GM18858 (cell line): ENCODE measurements around the gene VPS16.
A peak's percentile ranks its signal among the peaks of the same experiment; 100 is the strongest.
"Not testable (repeated sequence)": the region's sequence is repeated elsewhere in the genome, so short reads cannot be mapped to it uniquely, and the experiment has no call there.

Experiments
- ATAC-seq: cut with Tn5 transposase; IDR thresholded peaks from one replicate; pipeline ENCODE4 v1.9.1; 2021; ENCODE audit not compliant: unreplicated experiment

Gene VPS16

DNA sequence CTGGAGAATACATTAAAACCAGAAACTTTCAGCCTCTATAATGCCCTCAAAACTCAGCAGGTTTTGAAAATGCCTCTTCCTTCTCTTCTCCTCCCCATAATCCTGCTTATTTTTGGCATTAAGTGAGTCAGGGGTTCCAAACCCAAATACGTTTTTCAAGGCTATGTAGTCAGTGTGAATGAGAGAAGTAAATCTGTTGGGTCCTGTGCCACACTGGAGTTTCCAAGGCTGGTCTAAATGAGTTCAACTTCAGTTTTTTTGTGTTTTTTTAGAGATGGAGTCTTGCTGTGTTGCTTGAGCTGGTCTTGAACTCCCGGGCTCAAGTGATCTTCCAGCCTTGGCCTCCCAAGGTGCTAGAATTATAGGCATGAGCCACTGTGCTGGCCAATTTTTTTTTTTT, 53.7 kb downstream of the VPS16 start:
- ATAC-seq, result no peak

GRCh38 chr20:2895154-2895553, 54.6 kb downstream of the VPS16 start:
- ATAC-seq, result not testable (repeated sequence)

DNA sequence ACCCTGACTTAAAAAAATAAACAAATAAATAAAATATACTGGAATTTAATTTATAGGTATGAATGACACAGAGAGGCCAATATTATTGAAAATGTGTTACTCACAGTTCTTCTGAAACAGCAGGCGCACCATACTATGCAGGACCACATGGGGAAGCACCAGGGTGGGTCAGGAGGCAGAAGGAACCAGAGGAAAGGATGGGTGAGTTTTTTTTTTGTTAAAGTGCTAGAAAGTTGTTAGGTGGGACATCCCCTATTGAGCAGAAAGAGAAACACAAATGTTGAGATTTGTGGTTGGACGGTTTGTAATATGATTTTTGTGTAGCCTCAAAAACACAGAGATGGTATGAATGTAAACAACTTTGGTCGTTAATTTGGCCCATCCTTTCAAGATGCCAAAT, 58.7 kb downstream of the VPS16 start:
- peak; percentile 55 for ATAC-seq

- ATAC-seq, result no peak
Observed at GRCh38 chr20:2900845-2901592, 60.5 kb downstream of the VPS16 start.

DNA sequence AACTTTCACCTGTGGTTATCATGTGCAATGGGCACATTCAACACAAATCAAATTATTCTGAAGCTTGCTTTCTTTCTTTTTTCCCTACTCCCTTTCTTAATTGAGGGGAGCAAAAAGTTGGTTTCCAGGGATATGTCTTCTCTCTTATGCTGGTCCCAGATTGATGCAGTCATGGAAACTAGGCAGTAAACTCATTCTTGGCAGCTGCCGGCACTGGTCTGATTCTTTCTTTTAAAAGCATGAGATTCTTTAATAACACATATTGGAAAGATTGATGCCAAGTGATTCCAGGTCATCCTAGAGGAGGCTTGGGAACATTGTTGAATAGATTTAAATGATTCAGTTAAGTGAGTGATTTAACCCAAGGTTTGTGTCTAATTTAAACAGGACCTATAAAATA, 61.7 kb downstream of the VPS16 start:
- ATAC-seq, result no peak

DNA sequence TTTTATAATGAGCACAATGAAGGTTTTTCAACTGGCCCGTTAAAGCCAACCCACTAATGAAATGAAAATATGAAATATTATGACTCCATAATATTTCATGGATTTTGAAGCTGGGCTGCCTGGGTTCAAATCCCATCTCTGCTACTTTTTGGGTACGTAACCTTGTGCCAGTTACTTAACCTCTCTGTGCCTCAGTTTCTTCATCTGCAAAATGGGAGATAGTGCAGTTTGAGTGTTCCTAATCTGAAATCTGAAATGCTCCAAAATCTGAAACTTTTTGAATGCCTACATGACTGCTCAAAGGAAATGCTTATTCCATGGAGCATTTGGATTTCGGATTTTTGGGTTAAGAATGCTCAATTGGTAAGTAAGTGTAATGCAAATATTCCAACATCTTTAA, 62.3 kb downstream of the VPS16 start:
- no peak for ATAC-seq

DNA sequence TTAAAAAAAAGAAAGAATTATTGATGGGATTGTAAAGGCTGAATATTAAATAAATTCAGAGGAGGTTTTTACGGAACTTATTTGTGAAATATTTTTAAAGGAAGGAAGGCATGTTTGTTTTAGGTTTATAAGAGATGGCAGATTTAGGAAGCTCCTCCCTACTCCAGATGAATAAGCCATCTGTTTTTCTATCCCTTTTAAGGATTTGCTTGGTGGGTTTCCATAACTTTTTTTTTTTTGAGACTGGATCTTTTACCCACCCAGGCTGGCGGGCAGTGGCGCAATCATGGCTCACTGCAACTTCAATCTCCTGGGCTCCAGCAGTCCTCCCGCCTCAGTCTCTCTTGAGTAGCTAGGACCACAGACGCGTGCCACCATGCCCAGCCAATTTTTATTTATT, 63.1 kb downstream of the VPS16 start:
- ATAC-seq, result no peak

DNA sequence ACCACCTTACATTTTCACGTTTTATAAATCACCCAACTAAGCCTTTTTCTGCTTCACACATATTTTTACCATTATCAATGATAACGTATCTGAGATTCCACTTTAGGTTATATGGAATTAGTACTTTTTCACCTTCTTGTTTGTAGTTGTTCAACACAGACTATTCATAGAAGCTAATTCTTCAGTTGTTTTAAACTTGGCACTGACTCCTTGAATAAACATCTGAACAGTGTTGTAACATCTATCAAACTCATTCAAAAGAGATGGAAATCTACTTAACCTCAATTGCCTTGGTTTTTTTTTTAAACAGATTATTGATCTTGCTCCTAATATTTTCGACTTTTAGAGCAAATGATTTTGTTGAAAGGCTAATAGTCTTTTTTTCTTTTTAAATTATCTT, 67.0 kb downstream of the VPS16 start:
- no peak for ATAC-seq

DNA sequence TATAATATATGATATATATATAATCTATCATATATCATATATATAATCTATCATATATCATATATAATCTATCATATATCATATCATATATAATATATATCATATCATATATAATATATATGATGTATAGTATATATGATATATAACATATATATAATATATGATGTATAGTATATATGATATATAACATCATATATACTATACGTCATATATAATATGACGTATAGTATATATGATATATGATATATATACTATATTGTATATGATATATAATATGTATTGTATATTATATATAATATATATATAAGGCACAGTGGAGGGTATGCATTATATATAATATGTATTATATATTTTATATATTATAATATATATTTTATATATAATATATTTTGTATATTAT, 69.4 kb downstream of the VPS16 start:
- ATAC-seq, result no peak

DNA sequence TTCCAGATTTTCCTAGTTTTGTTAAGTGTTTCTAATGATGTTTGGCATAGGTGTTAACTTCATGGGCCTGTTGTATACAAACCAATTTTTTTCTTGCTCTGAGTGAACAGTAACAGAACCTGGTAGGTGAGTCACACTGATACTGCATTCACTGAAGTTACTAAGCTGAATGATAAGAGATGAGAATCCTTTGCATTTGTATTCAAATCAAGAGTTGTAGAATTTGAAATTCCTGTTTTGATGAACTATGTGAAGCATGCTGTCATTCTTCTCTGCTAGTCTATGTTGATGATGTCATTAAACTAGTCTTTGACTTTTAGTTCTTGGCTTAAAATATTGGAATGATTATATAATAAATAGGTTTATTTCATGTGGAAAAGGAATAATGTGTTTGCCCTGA, 70.7 kb downstream of the VPS16 start:
- no peak for ATAC-seq

- ATAC-seq, result no peak
Observed at GRCh38 chr20:2914160-2914559, 73.6 kb downstream of the VPS16 start.
